SK-N-MC (cell line): Measurements from ENCODE around the gene OAS3.

Source experiments
- EZH2 ChIP-seq: fragments of 200-600 bp; sonication (generic); IDR thresholded peaks from one replicate; pipeline ENCODE4 v1.6.1; 2017; ENCODE audit warnings: antibody characterized with exemption
- FOXP2 ChIP-seq: optimal IDR thresholded peaks from 2 replicates; pipeline ENCODE3; 2011; ENCODE audit warnings: mild to moderate bottlenecking, moderate library complexity; ENCODE audit not compliant: insufficient read depth; ENCODE audit errors: extremely low read length, control extremely low read depth
- POLR2AphosphoS5 ChIP-seq: IDR thresholded peaks from 2 replicates; pipeline ENCODE4 v1.6.1; 2012; ENCODE audit warnings: mild to moderate bottlenecking, low read depth, low read length, borderline replicate concordance

- no peak for TF ChIP-seq POLR2AphosphoS5
- TF ChIP-seq EZH2: no peak
- no peak for TF ChIP-seq FOXP2
Observed at GRCh38 chr12:112995008-112995407, 56.7 kb downstream of the OAS3 start.
